WTC11 (cell line): Measurements from ENCODE around the gene EIF5. TPM values are rescaled to one million over a fixed set of nuclear protein-coding genes. Genes with fewer than 3 reads are reported as not detected.

Experiments used
- ATAC-seq: fragments of 200-7000 bp; cut with Tn5 transposase; 2 replicates; pipeline ENCODE4 v1.10.0; 2021; ENCODE audit warnings: mild to moderate bottlenecking, moderate library complexity
- CTCF ChIA-PET: fragments of 300-600 bp; sonication (Branson Sonifier 250); formaldehyde crosslinking; loops from one replicate; lab custom pipeline; 2021; ENCODE audit warnings: antibody characterized with exemption; lab: Charles Lee
- POLR2A ChIA-PET: fragments of 350-600 bp; sonication (Branson Sonifier 250); formaldehyde crosslinking; loops from one replicate; lab custom pipeline; 2021; ENCODE audit warnings: antibody characterized with exemption; lab: Charles Lee
- DNase-seq: peaks from one replicate; pipeline ENCODE4 v3.0.0; 2021; ENCODE audit warnings: low spot score
- H3K27ac Mint-ChIP-seq: 2 replicates; pipeline ENCODE4 v1.8.0; 2021; ENCODE audit warnings: mixed read lengths
- H3K27me3 Mint-ChIP-seq: 2 replicates; pipeline ENCODE4 v1.8.0; 2021; ENCODE audit warnings: low read depth, mild to moderate bottlenecking, moderate library complexity, mixed read lengths
- H3K36me3 Mint-ChIP-seq: 2 replicates; pipeline ENCODE4 v1.8.0; 2021; ENCODE audit warnings: mixed read lengths
- H3K4me1 Mint-ChIP-seq: 2 replicates; pipeline ENCODE4 v1.8.0; 2022; ENCODE audit warnings: mixed read lengths
- H3K4me3 Mint-ChIP-seq: 2 replicates; pipeline ENCODE4 v1.8.0; 2021; ENCODE audit warnings: mild to moderate bottlenecking, moderate library complexity, mixed read lengths
- H3K9me3 Mint-ChIP-seq: 2 replicates; pipeline ENCODE4 v1.8.0; 2021; ENCODE audit warnings: mixed read lengths
- ATF1 ChIP-seq: sonication (generic); formaldehyde crosslinking; IDR thresholded peaks from 2 replicates; pipeline ENCODE4 v1.8.1; 2023; ENCODE audit warnings: mild to moderate bottlenecking, moderate library complexity, missing genetic modification reagents
- E2F1 ChIP-seq: sonication (generic); formaldehyde crosslinking; IDR thresholded peaks from 2 replicates; pipeline ENCODE4 v1.8.0; 2022; ENCODE audit warnings: mild to moderate bottlenecking, missing genetic modification reagents
- EMX1 ChIP-seq: fragments of 250-450 bp; sonication (Bioruptor Pico); IDR thresholded peaks from 2 replicates; pipeline ENCODE4 v1.8.0; 2021; ENCODE audit warnings: mild to moderate bottlenecking
- ESRRA ChIP-seq: sonication (generic); formaldehyde crosslinking; IDR thresholded peaks from 2 replicates; pipeline ENCODE4 v1.8.1; 2022; ENCODE audit warnings: mild to moderate bottlenecking, missing genetic modification reagents, borderline replicate concordance
- GABPB1 ChIP-seq: sonication (generic); formaldehyde crosslinking; IDR thresholded peaks from 2 replicates; pipeline ENCODE4 v1.8.1; 2023; ENCODE audit warnings: mild to moderate bottlenecking, missing genetic modification reagents
- HMGA2 ChIP-seq: fragments of 250-450 bp; sonication (Bioruptor Pico); IDR thresholded peaks from 2 replicates; pipeline ENCODE4 v1.4.0; 2021; ENCODE audit warnings: mild to moderate bottlenecking, moderate library complexity
- IRF2 ChIP-seq: sonication (generic); formaldehyde crosslinking; IDR thresholded peaks from 2 replicates; pipeline ENCODE4 v1.8.0; 2022; ENCODE audit warnings: low read depth, missing genetic modification reagents, borderline replicate concordance
- MLX ChIP-seq: sonication (generic); formaldehyde crosslinking; IDR thresholded peaks from 2 replicates; pipeline ENCODE4 v1.8.1; 2023; ENCODE audit warnings: mild to moderate bottlenecking, missing genetic modification reagents, moderate library complexity
- NFE2L1 ChIP-seq: sonication (generic); formaldehyde crosslinking; IDR thresholded peaks from 2 replicates; pipeline ENCODE4 v1.8.1; 2023; ENCODE audit warnings: missing genetic modification reagents
- NFYB ChIP-seq: sonication (generic); formaldehyde crosslinking; conservative IDR thresholded peaks from 2 replicates; pipeline ENCODE4 v1.8.0; 2022; ENCODE audit warnings: low read depth, missing genetic modification reagents
- SOX15 ChIP-seq: fragments of 250-450 bp; sonication (Bioruptor Pico); IDR thresholded peaks from 2 replicates; pipeline ENCODE4 v1.9.0; 2021; ENCODE audit warnings: mild to moderate bottlenecking
- TCF7 ChIP-seq: sonication (generic); formaldehyde crosslinking; IDR thresholded peaks from 2 replicates; pipeline ENCODE4 v1.8.0; 2022; ENCODE audit warnings: mild to moderate bottlenecking, low read depth, missing genetic modification reagents, moderate library complexity
- ZNF281 ChIP-seq: sonication (generic); formaldehyde crosslinking; IDR thresholded peaks from 2 replicates; pipeline ENCODE4 v1.8.0; 2023; ENCODE audit warnings: mild to moderate bottlenecking, missing genetic modification reagents
- ZNF532 ChIP-seq: fragments of 250-450 bp; sonication (Bioruptor Pico); IDR thresholded peaks from 2 replicates; pipeline ENCODE4 v1.9.0; 2021; ENCODE audit warnings: mild to moderate bottlenecking, borderline replicate concordance
- ZNF671 ChIP-seq: fragments of 250-450 bp; sonication (Bioruptor Pico); IDR thresholded peaks from 2 replicates; pipeline ENCODE4 v1.8.0; 2021; ENCODE audit warnings: mild to moderate bottlenecking
- total RNA-seq: library from RNA; stranded (reverse); gene quantifications from 3 replicates; pipeline ENCODE4 v1.2.3, GENCODE V29; 2021
- TF ChIP-seq, protein P1 (sequence below): fragments of 250-450 bp; sonication (Bioruptor Pico); IDR thresholded peaks from 2 replicates; pipeline ENCODE4 v1.9.0; 2021; ENCODE audit warnings: mild to moderate bottlenecking
- TF ChIP-seq, protein P2 (sequence below): fragments of 250-450 bp; sonication (Bioruptor Pico); IDR thresholded peaks from 2 replicates; pipeline ENCODE4 v1.9.0; 2021; ENCODE audit warnings: moderate library complexity, mild to moderate bottlenecking, inconsistent platforms, borderline replicate concordance
- TF ChIP-seq, protein P3 (sequence below): sonication (generic); formaldehyde crosslinking; IDR thresholded peaks from 2 replicates; pipeline ENCODE4 v1.8.1; 2022; ENCODE audit warnings: low read depth, mild to moderate bottlenecking, moderate library complexity, missing genetic modification reagents, borderline replicate concordance

The EIF5 gene
- total RNA-seq, 1 experiment from 2014 or later = 282 TPM

GRCh38 chr14:103346286-103346685 lies 12.2 kb downstream of the EIF5 start:
- TF ChIP-seq GABPB1 (CRISPR knock-in tag) (no peak), SOX15 (CRISPR knock-in tag) (no peak), HMGA2 (CRISPR knock-in tag) (no peak), ZNF671 (CRISPR knock-in tag) (no peak), IRF2 (CRISPR knock-in tag) (no peak), ATF1 (CRISPR knock-in tag) (no peak)
- peaks cover 19% of the 10 kb centered on the region for H3K4me1 Mint-ChIP-seq
- ATAC-seq = no peak
- no peaks in the 10 kb centered on the region for H3K27me3 Mint-ChIP-seq
- no peak overlapping the region for H3K27ac Mint-ChIP-seq
- H3K9me3 Mint-ChIP-seq = no peaks in the 10 kb centered on the region
- no peak for DNase-seq
- peaks cover 37% of the 10 kb centered on the region for H3K36me3 Mint-ChIP-seq
- CTCF ChIA-PET = interaction anchor here (1.1 to 3.6 kb wide), 4 partner anchors 39 to 242 kb away, joined by 3 to 18 read pairs (median 6); partner anchors contain the start of gene MARK3
- POLR2A ChIA-PET = interaction anchor here (0.7 to 6.5 kb wide), 7 partner anchors 8 to 768 kb away, joined by 3 to 39 read pairs (median 4); partner anchors contain the start of gene EIF5
- H3K4me3 Mint-ChIP-seq = no peak overlapping the region

GRCh38 chr14:103347091-103347815 lies 13.2 kb downstream of the EIF5 start:
- CTCF ChIA-PET = interaction anchor here (1.5 kb wide), 2 partner anchors 38 to 43 kb away, joined by 3 to 6 read pairs; partner anchors contain the start of gene MARK3

More at GRCh38 chr14:103347091-103347815, 13.2 kb downstream of the EIF5 start:
- POLR2A ChIA-PET = interaction anchor here (6.5 kb wide), 1 partner anchor 12 kb away, joined by 39 read pairs; the partner anchor contains the start of gene EIF5
- no peaks in the 10 kb centered on the region for H3K27me3 Mint-ChIP-seq
- DNase-seq = no peak
- peak overlapping the region; percentile 69 for H3K27ac Mint-ChIP-seq
- peak; percentile 14; the same call in 1 of the 2 replicates for ATAC-seq
- no peak overlapping the region for H3K4me3 Mint-ChIP-seq
- H3K36me3 Mint-ChIP-seq = peaks cover 27% of the 10 kb centered on the region
- TF ChIP-seq EMX1 (CRISPR knock-in tag) (no peak), NFE2L1 (CRISPR knock-in tag) (no peak), TCF7 (CRISPR knock-in tag) (no peak), ESRRA (no peak), ZNF532 (no peak), NFYB (CRISPR knock-in tag) (no peak), E2F1 (CRISPR knock-in tag) (no peak), MLX (CRISPR knock-in tag) (no peak), ZNF281 (CRISPR knock-in tag) (no peak)
- TF ChIP-seq, protein P1, sequence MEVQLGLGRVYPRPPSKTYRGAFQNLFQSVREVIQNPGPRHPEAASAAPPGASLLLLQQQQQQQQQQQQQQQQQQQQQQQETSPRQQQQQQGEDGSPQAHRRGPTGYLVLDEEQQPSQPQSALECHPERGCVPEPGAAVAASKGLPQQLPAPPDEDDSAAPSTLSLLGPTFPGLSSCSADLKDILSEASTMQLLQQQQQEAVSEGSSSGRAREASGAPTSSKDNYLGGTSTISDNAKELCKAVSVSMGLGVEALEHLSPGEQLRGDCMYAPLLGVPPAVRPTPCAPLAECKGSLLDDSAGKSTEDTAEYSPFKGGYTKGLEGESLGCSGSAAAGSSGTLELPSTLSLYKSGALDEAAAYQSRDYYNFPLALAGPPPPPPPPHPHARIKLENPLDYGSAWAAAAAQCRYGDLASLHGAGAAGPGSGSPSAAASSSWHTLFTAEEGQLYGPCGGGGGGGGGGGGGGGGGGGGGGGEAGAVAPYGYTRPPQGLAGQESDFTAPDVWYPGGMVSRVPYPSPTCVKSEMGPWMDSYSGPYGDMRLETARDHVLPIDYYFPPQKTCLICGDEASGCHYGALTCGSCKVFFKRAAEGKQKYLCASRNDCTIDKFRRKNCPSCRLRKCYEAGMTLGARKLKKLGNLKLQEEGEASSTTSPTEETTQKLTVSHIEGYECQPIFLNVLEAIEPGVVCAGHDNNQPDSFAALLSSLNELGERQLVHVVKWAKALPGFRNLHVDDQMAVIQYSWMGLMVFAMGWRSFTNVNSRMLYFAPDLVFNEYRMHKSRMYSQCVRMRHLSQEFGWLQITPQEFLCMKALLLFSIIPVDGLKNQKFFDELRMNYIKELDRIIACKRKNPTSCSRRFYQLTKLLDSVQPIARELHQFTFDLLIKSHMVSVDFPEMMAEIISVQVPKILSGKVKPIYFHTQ (CRISPR knock-in tag) = no peak
- TF ChIP-seq, protein P2, sequence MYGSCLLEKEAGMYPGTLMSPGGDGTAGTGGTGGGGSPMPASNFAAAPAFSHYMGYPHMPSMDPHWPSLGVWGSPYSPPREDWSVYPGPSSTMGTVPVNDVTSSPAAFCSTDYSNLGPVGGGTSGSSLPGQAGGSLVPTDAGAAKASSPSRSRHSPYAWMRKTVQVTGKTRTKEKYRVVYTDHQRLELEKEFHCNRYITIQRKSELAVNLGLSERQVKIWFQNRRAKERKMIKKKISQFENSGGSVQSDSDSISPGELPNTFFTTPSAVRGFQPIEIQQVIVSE (CRISPR knock-in tag) = no peak
- TF ChIP-seq, protein P3, sequence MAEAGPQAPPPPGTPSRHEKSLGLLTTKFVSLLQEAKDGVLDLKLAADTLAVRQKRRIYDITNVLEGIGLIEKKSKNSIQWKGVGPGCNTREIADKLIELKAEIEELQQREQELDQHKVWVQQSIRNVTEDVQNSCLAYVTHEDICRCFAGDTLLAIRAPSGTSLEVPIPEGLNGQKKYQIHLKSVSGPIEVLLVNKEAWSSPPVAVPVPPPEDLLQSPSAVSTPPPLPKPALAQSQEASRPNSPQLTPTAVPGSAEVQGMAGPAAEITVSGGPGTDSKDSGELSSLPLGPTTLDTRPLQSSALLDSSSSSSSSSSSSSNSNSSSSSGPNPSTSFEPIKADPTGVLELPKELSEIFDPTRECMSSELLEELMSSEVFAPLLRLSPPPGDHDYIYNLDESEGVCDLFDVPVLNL (CRISPR knock-in tag) = no peak
- TF ChIP-seq, all 79 proteins: peak for 0
- H3K4me1 Mint-ChIP-seq = peaks cover 19% of the 10 kb centered on the region
- H3K9me3 Mint-ChIP-seq = no peaks in the 10 kb centered on the region
